Stimulated activated CD4-positive, alpha-beta T cell treated with anti-CD3 and anti-CD28 coated beads, Interleukin-15, amount 100 ng/mL, for 24 hours (primary cell): ENCODE data around the gene SH3BGR.
A peak's percentile ranks its signal among the peaks of the same experiment; 100 is the strongest.
"Not testable (repeated sequence)": the region's sequence is repeated elsewhere in the genome, so short reads cannot be mapped to it uniquely, and the experiment has no call there.

Experiments used
- DNase-seq: peaks from one replicate; pipeline ENCODE4 v3.0.0-alpha.2; 2020

SH3BGR gene

GRCh38 chr21:39451332-39452206, at the start of gene SH3BGR:
SH3BGR (plus strand) TSS chr21:39451970; CDS start chr21:39452097, 127 bp downstream.
- no peak for DNase-seq

DNA sequence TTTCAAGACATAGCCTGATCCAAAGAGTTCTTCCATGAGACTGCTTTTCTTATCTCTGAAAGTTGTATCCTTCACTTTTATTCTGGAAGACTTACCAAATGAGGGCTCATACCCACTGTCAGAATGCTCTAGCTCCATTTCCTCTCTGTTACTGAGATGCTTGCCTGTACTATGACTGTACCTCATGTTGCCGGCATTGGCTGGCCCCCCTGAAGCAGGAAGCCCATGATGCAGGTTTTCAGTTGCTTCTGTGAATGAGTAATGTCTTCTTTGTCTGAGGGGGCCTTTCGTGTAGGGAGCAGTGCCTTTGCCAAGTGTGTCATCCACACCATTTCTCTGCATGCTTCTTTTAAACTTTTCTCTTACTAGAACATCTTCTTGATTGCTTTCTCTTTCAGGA, 45.7 kb upstream of the SH3BGR start:
- DNase-seq: no peak

DNA sequence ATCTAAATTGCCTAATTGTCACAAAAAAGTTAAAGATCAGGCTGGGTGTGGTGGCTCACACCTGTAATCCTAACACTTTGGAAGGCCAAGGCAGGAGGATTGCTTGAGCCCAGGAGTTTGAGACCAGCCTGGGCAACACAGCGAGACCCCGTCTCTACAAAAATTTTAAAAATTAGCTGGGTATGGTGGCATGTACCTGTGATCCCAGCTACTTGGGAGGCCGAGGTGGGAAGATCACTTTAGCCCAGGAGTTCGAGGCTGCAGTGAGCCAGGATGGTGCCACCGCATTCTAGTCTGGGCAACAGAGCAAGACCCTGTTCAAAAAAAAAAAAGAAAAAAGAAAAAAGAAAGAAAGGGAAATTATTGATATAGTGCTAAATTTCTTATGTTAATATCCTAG, 32.6 kb upstream of the SH3BGR start:
- not testable (repeated sequence) for DNase-seq

- no peak for DNase-seq
These were observed 29.1 kb upstream of the SH3BGR start for GRCh38 chr21:39422527-39423241.

- no peak for DNase-seq
These were observed 22.3 kb upstream of the SH3BGR start for GRCh38 chr21:39429445-39429844.

DNA sequence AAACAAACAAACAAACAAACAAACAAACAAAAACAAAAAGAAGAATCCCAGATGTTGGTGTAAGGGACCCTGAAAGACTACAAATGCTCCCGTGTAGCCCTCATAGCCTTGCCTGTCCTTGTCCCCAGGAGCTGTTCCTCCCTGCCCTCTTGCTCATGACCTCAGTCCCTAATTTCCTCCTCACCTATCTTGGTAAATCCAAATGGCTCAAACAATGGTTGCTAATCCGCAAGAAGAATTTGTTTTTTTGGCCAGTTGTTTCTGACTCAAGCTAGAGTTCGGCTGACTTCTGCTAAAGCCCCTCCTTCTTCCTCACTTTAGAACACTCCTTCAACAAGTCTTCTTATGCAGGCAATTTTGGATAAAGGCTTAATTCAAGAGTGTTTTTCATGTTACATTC, 21.8 kb upstream of the SH3BGR start:
- no peak for DNase-seq

DNA sequence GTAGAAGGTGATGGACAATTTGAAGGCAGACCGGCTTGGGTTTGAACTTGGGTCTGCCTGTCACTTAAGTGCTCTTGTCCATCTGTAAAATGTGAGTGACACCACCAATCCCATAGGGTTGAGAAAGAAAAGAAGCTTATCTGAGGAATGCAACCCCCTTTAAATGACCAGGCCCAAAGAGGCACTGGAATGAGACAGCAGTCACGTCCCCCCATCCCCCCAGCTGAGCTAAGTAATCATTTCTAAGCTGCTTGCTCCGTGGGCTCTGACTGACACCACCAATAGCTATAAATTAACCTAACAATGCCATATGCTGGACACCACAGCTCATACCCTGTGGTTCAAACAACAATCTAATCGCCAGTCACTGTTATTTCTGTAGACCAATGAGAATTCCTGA, 21.3 kb upstream of the SH3BGR start:
- DNase-seq: no peak

DNA sequence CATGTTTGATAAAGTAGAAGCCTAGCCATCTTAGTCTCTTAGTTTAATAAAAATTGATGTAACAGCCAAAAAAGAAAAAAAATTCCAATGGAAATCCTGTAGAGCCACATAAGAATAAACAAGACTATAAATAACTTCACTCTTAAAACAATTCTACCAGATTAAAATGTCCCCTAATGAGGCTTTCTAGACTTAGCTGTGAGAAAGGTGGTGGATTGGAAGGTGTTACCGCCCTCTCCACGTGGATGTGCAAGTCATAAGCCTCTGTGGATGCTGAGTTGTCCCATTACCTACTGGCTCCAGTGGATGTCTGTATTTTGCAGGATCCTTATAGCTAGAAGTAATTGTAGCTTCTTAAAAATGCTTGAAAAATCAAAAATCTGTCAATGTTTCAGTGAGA, 20.8 kb upstream of the SH3BGR start:
- no peak for DNase-seq

- no peak for DNase-seq
These were observed 16.8 kb upstream of the SH3BGR start for GRCh38 chr21:39434950-39435349.

GRCh38 chr21:39439232-39439631, 12.5 kb upstream of the SH3BGR start:
- no peak for DNase-seq

GRCh38 chr21:39441502-39442475, 10.0 kb upstream of the SH3BGR start:
- DNase-seq: peak; percentile 46

GRCh38 chr21:39444421-39445180, 7.2 kb upstream of the SH3BGR start:
- DNase-seq: no peak

DNA sequence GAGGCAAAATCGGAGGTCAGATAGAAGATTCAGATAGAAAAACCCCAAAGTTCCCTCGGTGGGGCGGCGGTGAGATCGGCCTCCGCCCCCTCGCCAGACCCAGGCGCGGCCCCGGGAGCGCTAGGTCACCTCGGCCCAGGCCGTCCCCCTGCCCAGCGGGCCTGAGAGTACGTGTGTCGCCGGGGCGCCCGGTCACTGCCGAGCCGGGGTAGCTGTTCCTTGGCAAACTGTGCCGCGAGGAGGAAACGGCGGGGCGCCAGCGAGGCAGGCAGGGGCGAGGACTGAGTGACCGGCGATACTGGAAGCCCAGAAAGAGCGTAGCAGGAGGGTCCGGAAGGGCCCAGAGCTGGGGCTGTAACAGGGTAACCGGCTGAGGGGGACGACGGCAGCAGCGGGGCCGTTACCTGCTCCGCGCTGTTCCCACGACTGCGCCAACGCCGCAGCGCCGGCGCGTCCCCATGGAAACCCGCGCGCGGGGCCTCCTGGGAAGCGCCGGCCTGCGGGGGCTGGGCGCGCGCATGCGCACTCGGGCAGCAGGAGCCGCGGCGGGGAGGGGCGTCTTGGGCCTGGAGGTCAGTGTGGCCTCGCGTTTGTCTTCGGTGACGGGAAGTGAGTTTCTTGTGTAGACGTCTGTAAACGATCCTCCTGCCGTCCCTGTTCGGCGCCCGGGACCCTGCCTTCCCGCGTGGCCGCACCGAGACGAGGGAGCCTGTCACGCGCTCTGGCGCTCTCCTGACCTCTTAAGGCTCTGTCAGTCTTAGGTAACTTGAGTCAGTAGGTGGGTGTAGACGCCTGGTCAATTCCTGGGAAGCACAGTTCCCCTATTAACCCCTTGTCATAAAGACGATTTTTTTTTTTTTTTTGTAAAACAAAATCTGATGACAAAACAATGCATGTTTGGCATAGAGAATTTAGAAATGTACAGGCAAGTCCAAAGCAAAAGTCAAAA, 6.2 kb upstream of the SH3BGR start, which contains the start of gene LCA5L:
TSS of gene LCA5L (minus strand) at position 458 of the 949 bp plus-strand sequence. CDS start 17,285 bp downstream, outside the sequence.
- DNase-seq: peak; percentile 93

DNA sequence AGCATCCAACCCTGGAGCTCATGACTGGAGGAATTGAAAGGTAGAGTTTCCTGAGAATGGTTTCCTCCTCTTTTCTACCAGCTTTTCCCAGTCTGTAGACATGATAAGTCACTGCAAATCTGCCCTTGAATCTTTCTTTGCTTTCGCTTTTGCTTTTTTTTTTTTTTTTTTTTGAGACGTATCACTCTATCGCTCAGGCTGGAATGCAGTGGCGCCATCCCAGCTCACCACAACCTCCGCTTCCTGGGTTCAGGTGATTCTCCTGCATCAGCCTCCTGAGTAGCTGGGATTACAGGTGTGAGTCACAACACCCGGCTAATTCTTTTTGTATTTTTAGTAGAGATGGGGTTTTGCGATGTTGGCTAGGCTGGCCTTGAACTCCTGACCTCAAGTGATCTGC, 4.5 kb upstream of the SH3BGR start:
- DNase-seq: no peak

GRCh38 chr21:39452207-39452969, 618 bp downstream of the SH3BGR start:
- no peak for DNase-seq

GRCh38 chr21:39452970-39453342, 1.2 kb downstream of the SH3BGR start:
- no peak for DNase-seq

GRCh38 chr21:39453571-39454179, 1.9 kb downstream of the SH3BGR start:
- no peak for DNase-seq

DNA sequence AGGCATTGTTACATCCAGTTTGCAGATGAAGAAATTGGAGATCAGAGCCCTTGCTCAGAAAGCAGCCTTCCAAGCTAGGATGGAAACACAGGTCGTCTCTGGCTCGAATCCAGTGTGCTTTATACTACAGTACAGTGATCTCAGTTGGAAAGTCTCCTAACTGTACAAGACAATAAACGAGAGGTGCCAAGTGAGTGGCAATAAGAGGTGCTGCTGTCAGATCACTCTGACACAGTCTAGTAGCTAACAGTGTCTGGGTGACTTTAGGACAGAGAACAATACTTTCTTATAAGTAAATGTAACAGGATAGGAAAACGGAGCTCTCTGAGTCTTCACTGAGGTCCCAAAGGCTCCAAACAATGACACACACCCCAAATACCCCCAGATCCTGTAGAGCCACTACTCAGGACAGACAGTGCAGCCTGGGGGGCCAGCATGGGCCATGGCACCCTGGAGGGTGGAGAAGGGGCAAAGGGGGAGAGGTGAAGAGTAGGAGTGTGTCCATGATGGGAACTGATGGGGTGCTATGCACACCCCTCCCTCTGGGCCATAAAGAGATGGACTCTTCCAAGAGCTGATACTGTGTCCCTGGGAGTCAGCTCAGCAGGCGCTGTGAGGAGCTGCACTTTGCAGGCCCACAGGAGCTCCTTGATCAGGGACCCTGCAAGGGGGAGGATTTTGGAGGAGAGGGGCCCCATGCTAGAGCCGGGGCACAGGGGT, 3.3 kb downstream of the SH3BGR start:
- DNase-seq: no peak

DNA sequence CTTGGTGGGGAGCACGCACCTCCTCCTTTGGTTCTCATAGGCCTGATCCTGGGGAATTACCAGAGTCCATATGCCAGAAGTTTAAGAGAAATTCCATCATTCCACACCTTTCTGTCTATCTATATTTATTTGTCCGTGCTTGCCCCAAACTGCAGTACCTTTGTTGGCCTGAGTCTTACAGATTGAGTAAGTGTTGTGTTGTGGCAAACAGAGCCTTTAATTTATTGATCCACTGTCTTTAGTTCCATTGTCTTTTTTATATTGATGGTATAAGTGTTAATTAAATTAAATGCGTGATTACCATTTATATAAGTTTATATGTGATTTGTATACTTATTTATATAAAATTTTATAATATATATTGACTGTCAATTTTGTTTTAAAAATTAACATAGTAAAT, 4.9 kb downstream of the SH3BGR start:
- no peak for DNase-seq
